DND-41 (cell line): ENCODE results near the gene FHOD3.

ENCODE experiments used
- CTCF ChIP-seq: IDR thresholded peaks from 2 replicates; pipeline ENCODE4 v1.5.1; 2012; ENCODE audit warnings: borderline replicate concordance, low read length, moderate library complexity, mild to moderate bottlenecking; ENCODE audit not compliant: poor library complexity, severe bottlenecking; ENCODE audit errors: extremely low read depth
- EZH2 ChIP-seq: IDR thresholded peaks from 3 replicates; pipeline ENCODE4 v1.6.1; 2012; ENCODE audit warnings: borderline replicate concordance, low read depth, mild to moderate bottlenecking, moderate library complexity, low read length, inconsistent platforms; ENCODE audit not compliant: severe bottlenecking

- TF ChIP-seq CTCF, result no peak
- no peak for TF ChIP-seq EZH2
Measured at GRCh38 chr18:36412778-36413177, 115.3 kb downstream of the FHOD3 start.
